H1 (cell line): Measurements from ENCODE around the gene DCXR. TPM values are rescaled to one million over a fixed set of nuclear protein-coding genes. Genes with fewer than 3 reads are reported as not detected.

ENCODE experiments used
- CTCF ChIA-PET: fragments of 300-600 bp; sonication (Branson Sonifier 250); formaldehyde crosslinking; loops from one replicate; lab custom pipeline; 2021; ENCODE audit not compliant: partially characterized antibody; lab: Charles Lee
- POLR2A ChIA-PET: fragments of 300-600 bp; sonication (Branson Sonifier 250); formaldehyde crosslinking; loops from one replicate; lab custom pipeline; 2021; ENCODE audit warnings: inconsistent platforms; ENCODE audit not compliant: partially characterized antibody; lab: Charles Lee
- DNase-seq, 2 experiments: peaks; one replicate each; pipeline versions ENCODE4 v3.0.0 to v3.0.0-alpha.2; 2010 to 2022; ENCODE audit warnings: low spot score in 2 of 2, low read depth in 1 of 2, mixed read lengths in 1 of 2
- FAIRE-seq: peaks from 2 replicates; lab custom pipeline; 2011; peaks lifted over from hg19 to GRCh38; lab: Jason Lieb, UNC
- H2AFZ ChIP-seq: 2 replicates; pipeline ENCODE4 v1.8.1; 2012; ENCODE audit warnings: low read length, inconsistent platforms
- H2AK5ac ChIP-seq: 2 replicates; pipeline ENCODE4 v1.6.1; 2013; ENCODE audit warnings: low read depth, low read length
- H2BK120ac ChIP-seq: replicated peaks from 2 replicates; pipeline ENCODE3; 2013; ENCODE audit warnings: low read depth, low read length, inconsistent platforms
- H2BK12ac ChIP-seq: 2 replicates; pipeline ENCODE4 v1.6.1; 2013; ENCODE audit warnings: low read depth, low read length
- H2BK15ac ChIP-seq: 2 replicates; pipeline ENCODE4 v1.6.1; 2013; ENCODE audit warnings: low read length
- H2BK20ac ChIP-seq: 2 replicates; pipeline ENCODE4 v1.6.1; 2013; ENCODE audit warnings: low read length
- H2BK5ac ChIP-seq: 2 replicates; pipeline ENCODE4 v1.6.1; 2013; ENCODE audit warnings: low read depth, low read length
- H3K14ac ChIP-seq: 2 replicates; pipeline ENCODE4 v1.6.1; 2013; ENCODE audit warnings: inconsistent platforms; ENCODE audit not compliant: insufficient read length
- H3K18ac ChIP-seq: 2 replicates; pipeline ENCODE4 v1.6.1; 2013; ENCODE audit warnings: low read length; ENCODE audit errors: extremely low read depth
- H3K23ac ChIP-seq: 2 replicates; pipeline ENCODE4 v1.6.1; 2013; ENCODE audit warnings: inconsistent platforms; ENCODE audit not compliant: insufficient read length
- H3K23me2 ChIP-seq: 2 replicates; pipeline ENCODE4 v1.6.1; 2013; ENCODE audit warnings: low read depth, low read length
- H3K27ac ChIP-seq: 2 replicates; pipeline ENCODE4 v1.6.1; 2011; ENCODE audit warnings: low read depth, low read length, inconsistent platforms
- H3K27me3 ChIP-seq, 4 experiments: replicated peaks in 1 of 4; 1 replicate in 1 of 4; 2 replicates in 3 of 4; pipeline versions ENCODE4 v1.6.1 to v1.8.1; 2011 to 2013; ENCODE audit warnings: low read length in 3 of 4, mild to moderate bottlenecking in 3 of 4, inconsistent platforms in 2 of 4, mixed read lengths in 2 of 4, moderate library complexity in 1 of 4; ENCODE audit not compliant: control insufficient read depth in 3 of 4, insufficient read depth in 3 of 4; ENCODE audit errors: extremely low read depth in 1 of 4
- H3K36me3 ChIP-seq, 4 experiments: 2 replicates each; pipeline versions ENCODE4 v1.6.1 to v1.8.1; 2011 to 2013; ENCODE audit warnings: mild to moderate bottlenecking in 4 of 4, low read length in 3 of 4, moderate library complexity in 2 of 4, control low read depth in 1 of 4, inconsistent platforms in 1 of 4; ENCODE audit not compliant: insufficient read depth in 4 of 4, control insufficient read depth in 2 of 4
- H3K4ac ChIP-seq: replicated peaks from 2 replicates; pipeline ENCODE3; 2013; ENCODE audit warnings: low read length, low read depth, mixed read lengths, inconsistent platforms; ENCODE audit not compliant: insufficient read length
- H3K4me1 ChIP-seq, 4 experiments: replicated peaks in 1 of 4; 1 replicate in 1 of 4; 2 replicates in 3 of 4; pipeline versions ENCODE4 v1.6.1 to v1.8.1; 2011 to 2013; ENCODE audit warnings: low read length in 3 of 4, inconsistent platforms in 2 of 4, mixed read lengths in 1 of 4; ENCODE audit not compliant: insufficient read depth in 4 of 4, control insufficient read depth in 3 of 4
- H3K4me2 ChIP-seq, 2 experiments: 2 replicates each; pipeline versions ENCODE4 v1.6.1 to v1.8.1; 2011 to 2013; ENCODE audit warnings: low read depth in 2 of 2, low read length in 2 of 2, control low read depth in 1 of 2, inconsistent platforms in 1 of 2, mild to moderate bottlenecking in 1 of 2; ENCODE audit not compliant: insufficient read depth in 1 of 2
- H3K4me3 ChIP-seq, 4 experiments: fragments of 200-600, 300-600 bp in 1 of 4; sonication (generic), shearing (Covaris generic), sonication (Bioruptor Twin) in 1 of 4; 2 replicates each; pipeline versions ENCODE4 v1.5.1 to v1.8.1; 2011 to 2016; ENCODE audit warnings: low read length in 4 of 4, low read depth in 3 of 4, control low read depth in 2 of 4, inconsistent platforms in 2 of 4, mild to moderate bottlenecking in 2 of 4, mixed read lengths in 1 of 4, moderate library complexity in 1 of 4; ENCODE audit not compliant: insufficient read depth in 2 of 4; ENCODE audit errors: extremely low read depth in 1 of 4
- H3K56ac ChIP-seq: replicated peaks from 2 replicates; pipeline ENCODE3; 2013; ENCODE audit warnings: low read depth, mild to moderate bottlenecking, mixed read lengths, low read length, inconsistent platforms; ENCODE audit not compliant: insufficient read length
- H3K79me1 ChIP-seq: 2 replicates; pipeline ENCODE4 v1.6.1; 2013; ENCODE audit warnings: low read depth, low read length, control low read depth
- H3K79me2 ChIP-seq, 2 experiments: 2 replicates each; pipeline versions ENCODE4 v1.6.1 to v1.8.1; 2012 to 2013; ENCODE audit warnings: low read length in 2 of 2, mild to moderate bottlenecking in 2 of 2, inconsistent platforms in 1 of 2; ENCODE audit not compliant: insufficient read depth in 2 of 2, control insufficient read depth in 1 of 2
- H3K9ac ChIP-seq, 4 experiments: replicated peaks in 1 of 4; 1 replicate in 1 of 4; 2 replicates in 3 of 4; pipeline versions ENCODE4 v1.6.1 to v1.8.1; 2011 to 2013; ENCODE audit warnings: low read depth in 3 of 4, low read length in 3 of 4, control low read depth in 2 of 4, mild to moderate bottlenecking in 2 of 4, moderate library complexity in 2 of 4, inconsistent platforms in 1 of 4; ENCODE audit errors: extremely low read depth in 1 of 4
- H3K9me3 ChIP-seq, 2 experiments: 2 replicates each; pipeline versions ENCODE4 v1.6.1 to v1.8.1; 2012 to 2013; ENCODE audit warnings: mild to moderate bottlenecking in 2 of 2, moderate library complexity in 2 of 2, control low read depth in 1 of 2, inconsistent platforms in 1 of 2, low read depth in 1 of 2, low read length in 1 of 2, mixed read lengths in 1 of 2; ENCODE audit not compliant: insufficient read depth in 2 of 2
- H4K20me1 ChIP-seq, 2 experiments: replicated peaks in 1 of 2; 2 replicates each; pipeline versions ENCODE3 to v1.8.1; 2011 to 2013; ENCODE audit warnings: inconsistent platforms in 2 of 2, low read length in 2 of 2, mild to moderate bottlenecking in 1 of 2; ENCODE audit not compliant: insufficient read depth in 2 of 2, control insufficient read depth in 1 of 2
- H4K5ac ChIP-seq: 2 replicates; pipeline ENCODE4 v1.6.1; 2013; ENCODE audit warnings: low read length, low read depth, mixed read lengths, inconsistent platforms; ENCODE audit not compliant: insufficient read length
- H4K8ac ChIP-seq: 2 replicates; pipeline ENCODE4 v1.8.0; 2013; ENCODE audit warnings: mild to moderate bottlenecking, moderate library complexity, low read length, inconsistent platforms; ENCODE audit not compliant: insufficient read depth; ENCODE audit errors: extremely low read depth
- H4K91ac ChIP-seq: replicated peaks from 2 replicates; pipeline ENCODE3; 2013; ENCODE audit warnings: low read length, mixed read lengths, inconsistent platforms; ENCODE audit not compliant: insufficient read length
- CHD2 ChIP-seq: IDR thresholded peaks from 2 replicates; pipeline ENCODE4 v1.6.1; 2012; ENCODE audit warnings: low read length, improper control_type of control experiment
- POLR2AphosphoS5 ChIP-seq: IDR thresholded peaks from 2 replicates; pipeline ENCODE4 v1.6.1; 2011; ENCODE audit warnings: low read depth, low read length
- WGBS, 2 experiments: shearing (Covaris generic) in 1 of 2; methylation state at CpG; one replicate each; pipeline versions ENCODE4 v1.1.6 to v1.1.7; 2013 to 2015; ENCODE audit warnings: low lambda C conversion rate in 2 of 2, mixed read lengths in 2 of 2, inconsistent platforms in 1 of 2, low coverage in 1 of 2, missing lambda C conversion rate in 1 of 2; ENCODE audit not compliant: insufficient replicate concordance in 2 of 2, insufficient coverage in 1 of 2, insufficient read length in 1 of 2; ENCODE audit errors: extremely low coverage in 1 of 2, missing lambda C conversion rate in 1 of 2; 5-methylcytosine and 5-hydroxymethylcytosine counted together
- polyA plus RNA-seq, 7 experiments: library from polyadenylated mRNA; depleted of rRNA in 3 of 7; stranded (reverse) in 5 of 7; unstranded in 2 of 7; fragments of >200 nt in 5 of 7; fragments of 200-250 nt in 2 of 7; gene quantifications; 1 replicate in 5 of 7; 2 replicates in 1 of 7; 4 replicates in 1 of 7; pipeline versions ENCODE4 v1.2.1 to v1.2.3, GENCODE V29; 2011 to 2013; ENCODE audit warnings: missing spikeins in 2 of 7, mixed read lengths in 2 of 7
- total RNA-seq: library from RNA; stranded (reverse); fragmentation: NEBNext Ultra II Directional; extraction: Animal tissue kit (Norgen Biotek cat#: 25700); gene quantifications from 2 replicates; pipeline ENCODE4 v1.2.1, GENCODE V29; 2021

DCXR gene
- total and polyA plus RNA-seq, 2 of the 8 experiments (the other 6 are each of a cell fraction or from before 2014, with no cell fraction given), result 96.3 to 212 TPM

DNA sequence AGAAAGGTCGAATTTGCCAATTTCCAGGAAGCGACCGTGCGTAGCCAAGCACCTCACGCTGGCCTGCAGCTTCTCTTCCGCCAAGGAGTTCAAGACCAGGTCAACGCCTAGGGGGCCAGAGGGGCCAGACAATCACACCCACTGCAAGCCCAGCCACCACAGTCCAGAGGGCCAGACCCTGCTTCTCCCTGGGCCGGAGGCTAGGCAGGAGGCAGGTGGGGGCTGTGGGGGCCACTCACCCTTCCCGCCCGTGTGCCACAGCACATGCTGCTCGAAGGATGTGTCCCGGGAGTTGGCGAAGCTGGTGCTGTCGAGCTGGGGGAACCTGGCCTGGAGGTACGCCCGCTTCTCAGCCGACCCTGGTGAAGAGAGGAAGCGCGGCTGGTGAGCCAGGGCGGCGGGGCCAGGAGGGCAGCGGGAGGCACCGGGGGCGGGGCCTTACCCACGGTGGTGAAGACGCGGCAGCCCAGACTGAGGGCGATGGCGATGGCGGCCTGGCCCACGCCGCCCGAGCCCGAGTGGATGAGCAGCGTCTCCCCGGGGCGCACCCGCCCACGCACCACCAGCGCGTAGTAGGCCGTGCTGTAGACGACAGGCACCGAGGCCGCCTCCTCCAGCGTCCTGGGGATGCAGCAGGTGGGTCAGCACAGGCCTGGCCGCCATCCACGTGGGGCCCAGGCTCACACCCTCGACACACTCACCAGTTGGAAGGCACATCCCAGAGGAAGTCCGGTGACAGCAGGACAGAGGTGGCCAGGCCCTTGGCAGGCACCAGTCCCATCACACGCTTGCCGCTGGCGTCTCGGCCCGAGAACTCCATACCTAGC, 46.2 kb upstream of the DCXR start:
- Histone ChIP-seq H3K23me2 (no peaks in the 10 kb centered on the region), H2AK5ac (no peak overlapping the region), H2BK120ac (no peak overlapping the region), H3K36me3 (peaks cover 66 to 97% (median 91%) of the 10 kb centered on the region in 4 experiments), H3K9me3 (no peaks in the 10 kb centered on the region), H2BK20ac (no peak overlapping the region), H4K5ac (no peak overlapping the region), H3K27me3 (no peaks in the 10 kb centered on the region), H2BK15ac (no peak overlapping the region), H3K14ac (no peak overlapping the region), H3K4ac (no peak overlapping the region), H3K4me2 (no peak overlapping the region), H4K8ac (no peak overlapping the region), H3K23ac (no peak overlapping the region), H2BK5ac (0 out of 2 replicates have a peak overlapping the region, but pooled peaks have one; percentile 44), H3K18ac (no peak overlapping the region), H3K9ac (no peak overlapping the region), H3K4me1 (no peaks in the 10 kb centered on the region), H2AFZ (no peak overlapping the region), H3K4me3 (no peak overlapping the region), H4K91ac (no peak overlapping the region), H2BK12ac (no peak overlapping the region), H3K79me2 (no peaks in the 10 kb centered on the region), H3K79me1 (peaks cover 7% of the 10 kb centered on the region), H3K27ac (no peak overlapping the region), H3K56ac (no peak overlapping the region), H4K20me1 (peaks cover 30 to 75% of the 10 kb centered on the region in 2 experiments)
- WGBS, 2 experiments, result 96% methylated on average over 35 of the region's 55 CpGs; no CpG with 5 or more reads in 1 of the 2 experiments
- no peak for FAIRE-seq
- no peak for DNase-seq
- POLR2A ChIA-PET, result interaction anchor here (0.6 to 12.5 kb wide), 9 partner anchors 5 to 67 kb away, joined by 3 to 105 read pairs (median 5); no protein-coding TSS in a partner anchor
- CTCF ChIA-PET, result interaction anchor here (0.6 to 1.2 kb wide), 3 partner anchors 22 to 74 kb away, joined by 3 read pairs; no protein-coding TSS in a partner anchor
- 0 out of 2 replicates have a peak, but pooled peaks have one; percentile 1 for TF ChIP-seq POLR2AphosphoS5
- TF ChIP-seq CHD2, result no peak
